ENCODE measurements around the gene FRMD4B. TPM values are rescaled to one million over a fixed set of nuclear protein-coding genes. Genes with fewer than 3 reads are reported as not detected.

FRMD4B gene
- total and polyA plus RNA-seq, 7 donors, result 8.2 to 21.5 (median 13.2) TPM

DNA sequence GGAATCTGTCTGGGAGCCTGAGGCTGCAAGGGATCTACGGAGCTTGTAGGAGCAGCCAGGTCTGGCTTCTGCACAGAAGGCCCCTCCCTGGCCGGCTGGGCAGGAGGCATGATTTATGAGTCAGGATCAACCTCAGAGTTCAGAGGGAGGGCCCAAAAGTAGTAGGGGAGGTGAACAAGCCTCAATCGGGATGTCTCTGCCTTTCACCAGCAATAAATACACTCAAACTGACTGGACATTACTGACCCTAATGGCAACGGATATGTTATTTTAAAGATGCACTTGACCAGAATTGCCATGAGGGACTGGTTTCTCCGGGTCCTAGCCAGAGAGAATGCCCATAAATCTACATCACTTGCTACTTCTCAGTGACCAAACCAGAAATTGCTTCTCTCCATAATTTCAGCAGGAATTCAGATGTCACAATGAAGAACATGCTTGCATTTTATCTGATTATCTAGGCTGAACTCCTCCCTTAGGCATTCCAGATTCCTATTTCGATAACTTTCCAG lies 153.9 kb downstream of the FRMD4B start:
- Histone ChIP-seq H3K36me3 (no peaks in the 10 kb centered on the region), H3K9me3 (no peaks in the 10 kb centered on the region), H3K4me1 (no peaks in the 10 kb centered on the region), H3K4me3 (no peak overlapping the region), H3K27ac (no peak overlapping the region), H3K27me3 (no peaks in the 10 kb centered on the region)
- 34 to 71% methylated on average over 6 of the region's 6 CpGs for WGBS, 2 donors
- intact Hi-C loops (cut with DNase I), result no loop called here
- TF ChIP-seq EP300 (IDR thresholded peaks at IDR 0.05) (no peak), POLR2AphosphoS5 (IDR thresholded peaks at IDR 0.05) (no peak)
- no peak for DNase-seq

DNA sequence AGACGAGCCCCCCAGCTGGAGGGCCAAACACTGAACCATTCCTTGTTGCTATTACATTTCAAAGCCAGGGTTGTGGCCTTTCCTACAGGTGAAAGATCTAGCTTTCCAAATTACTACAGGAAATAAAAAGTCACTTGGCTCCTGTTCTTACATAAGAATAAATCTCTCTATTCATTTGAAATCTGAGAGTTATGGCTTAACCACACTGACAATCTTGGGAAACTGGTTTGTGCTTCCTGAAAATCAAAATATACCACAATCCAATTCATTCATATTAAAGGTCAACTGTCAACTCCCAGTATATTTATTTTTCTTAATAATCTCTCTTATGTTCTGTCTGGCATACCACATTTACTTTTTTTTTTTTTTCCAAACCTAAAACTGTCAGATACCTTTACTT lies 159.8 kb downstream of the FRMD4B start:
- H3K27me3 ChIP-seq, result no peaks in the 10 kb centered on the region
- TF ChIP-seq POLR2A (IDR thresholded peaks at IDR 0.05), result no peak
- no peak for TF ChIP-seq EP300 (IDR thresholded peaks at IDR 0.05)
- TF ChIP-seq, protein P1, sequence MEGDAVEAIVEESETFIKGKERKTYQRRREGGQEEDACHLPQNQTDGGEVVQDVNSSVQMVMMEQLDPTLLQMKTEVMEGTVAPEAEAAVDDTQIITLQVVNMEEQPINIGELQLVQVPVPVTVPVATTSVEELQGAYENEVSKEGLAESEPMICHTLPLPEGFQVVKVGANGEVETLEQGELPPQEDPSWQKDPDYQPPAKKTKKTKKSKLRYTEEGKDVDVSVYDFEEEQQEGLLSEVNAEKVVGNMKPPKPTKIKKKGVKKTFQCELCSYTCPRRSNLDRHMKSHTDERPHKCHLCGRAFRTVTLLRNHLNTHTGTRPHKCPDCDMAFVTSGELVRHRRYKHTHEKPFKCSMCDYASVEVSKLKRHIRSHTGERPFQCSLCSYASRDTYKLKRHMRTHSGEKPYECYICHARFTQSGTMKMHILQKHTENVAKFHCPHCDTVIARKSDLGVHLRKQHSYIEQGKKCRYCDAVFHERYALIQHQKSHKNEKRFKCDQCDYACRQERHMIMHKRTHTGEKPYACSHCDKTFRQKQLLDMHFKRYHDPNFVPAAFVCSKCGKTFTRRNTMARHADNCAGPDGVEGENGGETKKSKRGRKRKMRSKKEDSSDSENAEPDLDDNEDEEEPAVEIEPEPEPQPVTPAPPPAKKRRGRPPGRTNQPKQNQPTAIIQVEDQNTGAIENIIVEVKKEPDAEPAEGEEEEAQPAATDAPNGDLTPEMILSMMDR (IDR thresholded peaks at IDR 0.05), result no peak
- DNase-seq, result no peak
- 30 to 74% methylated on average over 1 of the region's 1 CpG for WGBS, 2 donors
- no peaks in the 10 kb centered on the region for H3K4me1 ChIP-seq
- H3K9me3 ChIP-seq, result no peaks in the 10 kb centered on the region
- no peak overlapping the region for H3K4me3 ChIP-seq
- no peaks in the 10 kb centered on the region for H3K36me3 ChIP-seq
- intact Hi-C loops (cut with DNase I), result no loop called here
- H3K27ac ChIP-seq, result no peak overlapping the region

DNA sequence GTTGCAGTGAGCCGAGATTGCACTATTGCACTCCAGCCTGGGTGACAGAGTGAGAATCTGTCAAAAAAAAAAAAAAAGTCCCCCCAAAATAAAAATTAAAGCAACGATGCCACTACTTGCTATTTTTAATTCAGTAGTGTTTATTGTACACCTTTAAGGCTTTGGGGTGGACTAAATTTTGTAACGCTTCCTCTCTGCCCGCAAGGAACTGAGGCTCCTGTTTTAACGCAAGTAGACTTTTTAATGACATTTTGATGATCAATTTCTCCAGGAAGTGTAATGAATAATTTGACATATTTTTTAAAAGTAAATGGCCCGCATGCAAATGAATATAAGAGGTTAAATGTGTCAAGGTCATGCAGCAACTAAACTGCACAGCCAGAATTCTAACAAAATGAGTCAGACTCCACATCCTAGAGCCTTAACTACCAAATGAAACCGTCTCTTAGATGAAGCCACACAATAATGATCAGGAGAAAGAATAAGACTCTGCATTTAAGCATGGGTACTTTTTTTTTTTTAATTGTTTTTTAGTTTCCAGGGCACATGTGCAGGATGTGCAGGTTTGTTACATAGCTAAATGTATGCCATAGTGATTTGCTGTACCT lies 166.7 kb downstream of the FRMD4B start:
- 94 to 95% methylated on average over 7 of the region's 7 CpGs for WGBS, 2 donors
- H3K27me3 ChIP-seq, result no peaks in the 10 kb centered on the region
- H3K4me1 ChIP-seq, result no peaks in the 10 kb centered on the region
- H3K4me3 ChIP-seq, result no peak overlapping the region
- H3K27ac ChIP-seq, result no peak overlapping the region
- intact Hi-C loops (cut with DNase I), result no loop called here
- no peak for DNase-seq
- H3K9me3 ChIP-seq, result no peaks in the 10 kb centered on the region
- H3K36me3 ChIP-seq, result no peaks in the 10 kb centered on the region
- TF ChIP-seq POLR2AphosphoS5 (IDR thresholded peaks at IDR 0.05) (no peak), POLR2A (IDR thresholded peaks at IDR 0.05) (no peak), EP300 (IDR thresholded peaks at IDR 0.05) (no peak)
- TF ChIP-seq, protein P1 (IDR thresholded peaks at IDR 0.05), result no peak

DNA sequence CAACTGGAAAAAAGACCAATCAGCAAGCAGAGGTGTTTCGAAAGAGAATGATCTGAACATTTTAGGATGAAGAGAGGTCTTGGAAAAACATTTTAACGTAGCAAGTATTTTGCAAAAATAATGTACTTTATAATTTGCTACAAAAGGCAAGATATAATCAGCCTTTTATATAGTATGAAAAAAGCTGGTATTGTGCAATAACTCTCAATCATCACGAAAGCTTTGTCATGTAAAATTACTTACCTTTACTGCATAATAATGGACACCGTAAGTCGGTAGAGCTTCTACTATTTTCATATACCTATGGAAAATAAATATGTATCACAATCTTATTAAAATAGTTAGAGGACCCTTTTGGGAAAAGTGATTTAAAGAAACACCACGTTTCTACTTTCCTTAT lies 167.8 kb downstream of the FRMD4B start:
- H3K27ac ChIP-seq, result no peak overlapping the region
- H3K27me3 ChIP-seq, result no peaks in the 10 kb centered on the region
- TF ChIP-seq, protein P1 (IDR thresholded peaks at IDR 0.05), result no peak
- TF ChIP-seq POLR2A (IDR thresholded peaks at IDR 0.05), result no peak
- no peak for TF ChIP-seq POLR2AphosphoS5 (IDR thresholded peaks at IDR 0.05)
- no peak for TF ChIP-seq EP300 (IDR thresholded peaks at IDR 0.05)
- no peak for DNase-seq
- H3K9me3 ChIP-seq, result no peaks in the 10 kb centered on the region
- no peaks in the 10 kb centered on the region for H3K4me1 ChIP-seq
- H3K4me3 ChIP-seq, result no peak overlapping the region
- no peaks in the 10 kb centered on the region for H3K36me3 ChIP-seq
- intact Hi-C loops (cut with DNase I), result no loop called here
- WGBS, 2 donors, result 96 to 97% methylated on average over 6 of the region's 6 CpGs

DNA sequence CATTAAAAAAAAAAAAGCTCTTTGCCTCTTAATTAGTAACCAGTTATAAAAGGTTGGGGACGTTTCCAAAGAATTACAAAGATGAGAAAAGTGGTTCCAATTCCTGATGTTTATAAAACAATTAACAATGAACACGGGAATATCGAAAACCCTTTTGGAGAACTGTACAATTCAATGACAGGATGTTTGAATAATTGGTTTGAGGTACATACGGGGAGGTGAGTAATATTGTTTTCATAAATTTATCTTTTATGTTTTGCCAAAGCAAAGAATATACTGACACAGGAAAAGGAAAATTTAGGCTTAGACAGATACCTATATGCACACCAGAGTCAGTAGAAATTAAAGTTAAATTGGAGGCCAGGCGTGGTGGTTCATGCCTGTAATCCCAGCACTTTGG lies 168.9 kb downstream of the FRMD4B start:
- H3K9me3 ChIP-seq, result no peaks in the 10 kb centered on the region
- no peaks in the 10 kb centered on the region for H3K36me3 ChIP-seq
- DNase-seq, result no peak
- 51 to 61% methylated on average over 5 of the region's 5 CpGs for WGBS, 2 donors
- TF ChIP-seq POLR2AphosphoS5 (IDR thresholded peaks at IDR 0.05) (no peak), POLR2A (IDR thresholded peaks at IDR 0.05) (no peak), EP300 (IDR thresholded peaks at IDR 0.05) (no peak)
- TF ChIP-seq, protein P1 (IDR thresholded peaks at IDR 0.05), result no peak
- H3K27ac ChIP-seq, result no peak overlapping the region
- no peaks in the 10 kb centered on the region for H3K27me3 ChIP-seq
- H3K4me3 ChIP-seq, result no peak overlapping the region
- no peaks in the 10 kb centered on the region for H3K4me1 ChIP-seq
- intact Hi-C loops (cut with DNase I), result no loop called here
